GM23338 (cell line): Measurements from ENCODE around the gene ZNF474. TPM values are rescaled to one million over a fixed set of nuclear protein-coding genes. Genes with fewer than 3 reads are reported as not detected.

Experiments used
- ATAC-seq: fragments of 200-7000 bp; cut with Tn5 transposase; 3 replicates; pipeline ENCODE4 v1.9.1; 2020
- DNase-seq: peaks from one replicate; pipeline ENCODE4 v3.0.0-alpha.2; 2015; ENCODE audit warnings: low spot score
- H2AFZ ChIP-seq: fragments of 200-600 bp; sonication (generic); 2 replicates; pipeline ENCODE4 v1.8.0; 2016; ENCODE audit warnings: antibody characterized with exemption, mild to moderate bottlenecking, moderate library complexity
- H3F3A ChIP-seq: fragments of 200-600 bp; sonication (generic); replicated peaks from 2 replicates; pipeline ENCODE4 v1.8.0; 2017; ENCODE audit warnings: antibody characterized with exemption, mixed run types, low read depth
- H3K27ac ChIP-seq: fragments of 200-600 bp; sonication (generic); 2 replicates; pipeline ENCODE4 v1.6.1; 2016; ENCODE audit warnings: low read depth
- H3K27me3 ChIP-seq: fragments of 200-600 bp; sonication (generic); 2 replicates; pipeline ENCODE4 v1.8.0; 2016; ENCODE audit warnings: mild to moderate bottlenecking, mixed run types, moderate library complexity; ENCODE audit not compliant: insufficient read depth
- H3K36me3 ChIP-seq: fragments of 200-600 bp; sonication (generic); 2 replicates; pipeline ENCODE4 v1.8.0; 2016; ENCODE audit warnings: mild to moderate bottlenecking; ENCODE audit not compliant: insufficient read depth
- H3K4me1 ChIP-seq: fragments of 200-600 bp; sonication (generic); 2 replicates; pipeline ENCODE4 v1.8.0; 2016; ENCODE audit warnings: mild to moderate bottlenecking, moderate library complexity; ENCODE audit not compliant: insufficient read depth
- H3K4me2 ChIP-seq: fragments of 200-600 bp; sonication (generic); 2 replicates; pipeline ENCODE4 v1.7.1; 2017; ENCODE audit warnings: mixed run types
- H3K4me3 ChIP-seq: fragments of 200-600 bp; sonication (generic); 2 replicates; pipeline ENCODE4 v1.6.1; 2016; ENCODE audit warnings: mixed run types
- H3K79me2 ChIP-seq: fragments of 200-600 bp; sonication (generic); replicated peaks from 2 replicates; pipeline ENCODE4 v1.8.0; 2017; ENCODE audit warnings: mild to moderate bottlenecking; ENCODE audit not compliant: insufficient read depth
- H3K9me2 ChIP-seq: fragments of 200-600 bp; sonication (generic); 2 replicates; pipeline ENCODE4 v1.8.0; 2017; ENCODE audit not compliant: insufficient read depth
- H4K20me1 ChIP-seq: fragments of 200-600 bp; sonication (generic); replicated peaks from 2 replicates; pipeline ENCODE4 v1.8.0; 2017; ENCODE audit warnings: mild to moderate bottlenecking; ENCODE audit not compliant: insufficient read depth
- H3K27ac Mint-ChIP-seq: 2 replicates; pipeline ENCODE4 v1.8.0; 2020; ENCODE audit warnings: inconsistent platforms, mild to moderate bottlenecking, moderate library complexity, mixed read lengths
- H3K27me3 Mint-ChIP-seq: 3 replicates; pipeline ENCODE4 v1.8.0; 2022; ENCODE audit warnings: low read depth, mild to moderate bottlenecking, moderate library complexity, mixed read lengths, inconsistent platforms; ENCODE audit not compliant: insufficient read depth, poor library complexity
- H3K36me3 Mint-ChIP-seq: 3 replicates; pipeline ENCODE4 v1.8.0; 2021; ENCODE audit warnings: low read depth, mild to moderate bottlenecking, inconsistent platforms, moderate library complexity, mixed read lengths
- H3K4me1 Mint-ChIP-seq: 3 replicates; pipeline ENCODE4 v1.8.0; 2020; ENCODE audit warnings: mild to moderate bottlenecking, inconsistent platforms, mixed read lengths
- H3K4me3 Mint-ChIP-seq: 3 replicates; pipeline ENCODE4 v1.8.0; 2021; ENCODE audit warnings: moderate library complexity, mild to moderate bottlenecking, inconsistent platforms, mixed read lengths
- H3K9me3 Mint-ChIP-seq: 3 replicates; pipeline ENCODE4 v1.8.0; 2020; ENCODE audit warnings: moderate library complexity, mild to moderate bottlenecking, inconsistent platforms, mixed read lengths
- CREB1 ChIP-seq: fragments of 250-450 bp; sonication (Bioruptor Pico); IDR thresholded peaks from 2 replicates; pipeline ENCODE4 v1.5.0; 2020; ENCODE audit warnings: low read depth, mild to moderate bottlenecking, moderate library complexity
- EZH2phosphoT487 ChIP-seq: fragments of 200-600 bp; sonication (generic); IDR thresholded peaks from one replicate; pipeline ENCODE4 v1.8.1; 2018; ENCODE audit warnings: antibody characterized with exemption; ENCODE audit not compliant: unreplicated experiment
- STAT1 ChIP-seq: IDR thresholded peaks from one replicate; pipeline ENCODE4 v1.6.1; 2016; ENCODE audit warnings: antibody characterized with exemption; ENCODE audit not compliant: unreplicated experiment
- ZNF114 ChIP-seq: fragments of 250-450 bp; sonication (Bioruptor Pico); IDR thresholded peaks from 2 replicates; pipeline ENCODE4 v1.5.0; 2020; ENCODE audit warnings: mild to moderate bottlenecking, moderate library complexity
- ZNF331 ChIP-seq: fragments of 250-450 bp; sonication (Bioruptor Pico); IDR thresholded peaks from 2 replicates; pipeline ENCODE4 v1.5.0; 2020; ENCODE audit warnings: low read depth, mild to moderate bottlenecking, moderate library complexity
- polyA plus RNA-seq: library from polyadenylated mRNA; unstranded; fragments of >200 nt; fragmentation: Nextera tagmentation; extraction: Ambion mirVana; gene quantifications from 2 replicates; pipeline ENCODE4 v1.2.1, GENCODE V29; 2016
- total RNA-seq: library from RNA; depleted of rRNA; stranded (reverse); fragments of >200 nt; shearing (Covaris generic); gene quantifications from 2 replicates; pipeline ENCODE4 v1.2.3, GENCODE V29; 2014
- TF ChIP-seq, protein P1 (sequence below): fragments of 250-450 bp; sonication (Bioruptor Pico); IDR thresholded peaks from 2 replicates; pipeline ENCODE4 v1.5.0; 2020; ENCODE audit warnings: mild to moderate bottlenecking, moderate library complexity
- TF ChIP-seq, protein P2 (sequence below): IDR thresholded peaks from 2 replicates; pipeline ENCODE4 v1.6.1; 2016; ENCODE audit warnings: antibody characterized with exemption
- TF ChIP-seq, protein P3 (sequence below), 2 experiments: fragments of 200-600 bp in 1 of 2; sonication (generic) in 1 of 2; conservative IDR thresholded peaks; 2 replicates each; pipeline versions ENCODE4 v1.5.1 to v1.6.1; 2016 to 2017; ENCODE audit warnings: antibody characterized with exemption in 2 of 2, low read depth in 2 of 2, mild to moderate bottlenecking in 2 of 2, moderate library complexity in 1 of 2

Gene ZNF474
- total and polyA plus RNA-seq, 2 experiments from 2014 or later: 0.59 TPM; not detected in 1

DNA sequence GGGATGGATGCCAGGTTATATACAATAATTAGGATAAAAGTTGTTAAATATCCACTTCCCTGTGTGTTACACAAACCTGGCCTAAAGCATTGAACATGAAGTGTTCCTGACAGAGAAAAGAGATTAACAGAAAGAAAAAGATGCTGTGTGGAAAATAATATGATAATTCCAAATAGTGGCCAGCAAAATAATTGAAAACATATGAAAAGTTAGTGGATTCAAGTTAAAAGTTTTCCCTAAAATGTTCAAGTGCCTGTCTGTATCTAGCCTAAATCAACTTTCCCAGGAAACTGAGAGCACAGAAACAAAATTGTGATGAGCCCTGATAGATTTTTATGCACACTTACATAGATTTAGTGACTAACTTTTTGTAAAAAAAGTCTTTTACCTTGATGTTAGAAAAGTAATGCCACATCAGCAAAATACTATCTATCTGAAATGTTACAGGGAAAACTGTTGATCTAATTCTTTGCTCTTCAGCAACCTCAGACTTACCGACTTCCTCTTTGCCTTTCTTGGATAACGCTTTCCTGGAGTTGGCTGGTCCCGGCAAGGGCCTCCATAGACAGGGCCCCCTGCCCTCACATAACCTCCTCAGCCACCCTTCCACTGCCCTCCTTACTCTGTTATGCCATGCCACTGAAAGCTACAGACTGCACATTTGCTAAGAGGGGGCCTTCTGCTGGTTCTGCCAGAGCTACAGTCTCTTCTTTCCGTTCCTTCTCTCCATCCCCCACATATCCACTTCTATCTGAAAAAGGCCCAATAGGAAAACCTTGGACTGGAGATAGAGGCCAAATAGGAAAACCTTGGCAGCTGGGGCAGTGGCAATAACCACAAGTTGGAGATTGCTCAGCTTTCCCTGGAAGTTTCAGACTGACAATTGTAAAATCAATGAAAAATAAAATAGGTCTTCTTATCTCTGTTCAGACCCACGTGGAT is 44.4 kb downstream of the ZNF474 start:
- H3K27ac Mint-ChIP-seq: 0 out of 2 replicates have a peak overlapping the region, but pooled peaks have one; percentile 49
- no peak for TF ChIP-seq EZH2phosphoT487
- no peak for TF ChIP-seq ZNF331 (CRISPR knock-in tag)
- TF ChIP-seq, protein P1, sequence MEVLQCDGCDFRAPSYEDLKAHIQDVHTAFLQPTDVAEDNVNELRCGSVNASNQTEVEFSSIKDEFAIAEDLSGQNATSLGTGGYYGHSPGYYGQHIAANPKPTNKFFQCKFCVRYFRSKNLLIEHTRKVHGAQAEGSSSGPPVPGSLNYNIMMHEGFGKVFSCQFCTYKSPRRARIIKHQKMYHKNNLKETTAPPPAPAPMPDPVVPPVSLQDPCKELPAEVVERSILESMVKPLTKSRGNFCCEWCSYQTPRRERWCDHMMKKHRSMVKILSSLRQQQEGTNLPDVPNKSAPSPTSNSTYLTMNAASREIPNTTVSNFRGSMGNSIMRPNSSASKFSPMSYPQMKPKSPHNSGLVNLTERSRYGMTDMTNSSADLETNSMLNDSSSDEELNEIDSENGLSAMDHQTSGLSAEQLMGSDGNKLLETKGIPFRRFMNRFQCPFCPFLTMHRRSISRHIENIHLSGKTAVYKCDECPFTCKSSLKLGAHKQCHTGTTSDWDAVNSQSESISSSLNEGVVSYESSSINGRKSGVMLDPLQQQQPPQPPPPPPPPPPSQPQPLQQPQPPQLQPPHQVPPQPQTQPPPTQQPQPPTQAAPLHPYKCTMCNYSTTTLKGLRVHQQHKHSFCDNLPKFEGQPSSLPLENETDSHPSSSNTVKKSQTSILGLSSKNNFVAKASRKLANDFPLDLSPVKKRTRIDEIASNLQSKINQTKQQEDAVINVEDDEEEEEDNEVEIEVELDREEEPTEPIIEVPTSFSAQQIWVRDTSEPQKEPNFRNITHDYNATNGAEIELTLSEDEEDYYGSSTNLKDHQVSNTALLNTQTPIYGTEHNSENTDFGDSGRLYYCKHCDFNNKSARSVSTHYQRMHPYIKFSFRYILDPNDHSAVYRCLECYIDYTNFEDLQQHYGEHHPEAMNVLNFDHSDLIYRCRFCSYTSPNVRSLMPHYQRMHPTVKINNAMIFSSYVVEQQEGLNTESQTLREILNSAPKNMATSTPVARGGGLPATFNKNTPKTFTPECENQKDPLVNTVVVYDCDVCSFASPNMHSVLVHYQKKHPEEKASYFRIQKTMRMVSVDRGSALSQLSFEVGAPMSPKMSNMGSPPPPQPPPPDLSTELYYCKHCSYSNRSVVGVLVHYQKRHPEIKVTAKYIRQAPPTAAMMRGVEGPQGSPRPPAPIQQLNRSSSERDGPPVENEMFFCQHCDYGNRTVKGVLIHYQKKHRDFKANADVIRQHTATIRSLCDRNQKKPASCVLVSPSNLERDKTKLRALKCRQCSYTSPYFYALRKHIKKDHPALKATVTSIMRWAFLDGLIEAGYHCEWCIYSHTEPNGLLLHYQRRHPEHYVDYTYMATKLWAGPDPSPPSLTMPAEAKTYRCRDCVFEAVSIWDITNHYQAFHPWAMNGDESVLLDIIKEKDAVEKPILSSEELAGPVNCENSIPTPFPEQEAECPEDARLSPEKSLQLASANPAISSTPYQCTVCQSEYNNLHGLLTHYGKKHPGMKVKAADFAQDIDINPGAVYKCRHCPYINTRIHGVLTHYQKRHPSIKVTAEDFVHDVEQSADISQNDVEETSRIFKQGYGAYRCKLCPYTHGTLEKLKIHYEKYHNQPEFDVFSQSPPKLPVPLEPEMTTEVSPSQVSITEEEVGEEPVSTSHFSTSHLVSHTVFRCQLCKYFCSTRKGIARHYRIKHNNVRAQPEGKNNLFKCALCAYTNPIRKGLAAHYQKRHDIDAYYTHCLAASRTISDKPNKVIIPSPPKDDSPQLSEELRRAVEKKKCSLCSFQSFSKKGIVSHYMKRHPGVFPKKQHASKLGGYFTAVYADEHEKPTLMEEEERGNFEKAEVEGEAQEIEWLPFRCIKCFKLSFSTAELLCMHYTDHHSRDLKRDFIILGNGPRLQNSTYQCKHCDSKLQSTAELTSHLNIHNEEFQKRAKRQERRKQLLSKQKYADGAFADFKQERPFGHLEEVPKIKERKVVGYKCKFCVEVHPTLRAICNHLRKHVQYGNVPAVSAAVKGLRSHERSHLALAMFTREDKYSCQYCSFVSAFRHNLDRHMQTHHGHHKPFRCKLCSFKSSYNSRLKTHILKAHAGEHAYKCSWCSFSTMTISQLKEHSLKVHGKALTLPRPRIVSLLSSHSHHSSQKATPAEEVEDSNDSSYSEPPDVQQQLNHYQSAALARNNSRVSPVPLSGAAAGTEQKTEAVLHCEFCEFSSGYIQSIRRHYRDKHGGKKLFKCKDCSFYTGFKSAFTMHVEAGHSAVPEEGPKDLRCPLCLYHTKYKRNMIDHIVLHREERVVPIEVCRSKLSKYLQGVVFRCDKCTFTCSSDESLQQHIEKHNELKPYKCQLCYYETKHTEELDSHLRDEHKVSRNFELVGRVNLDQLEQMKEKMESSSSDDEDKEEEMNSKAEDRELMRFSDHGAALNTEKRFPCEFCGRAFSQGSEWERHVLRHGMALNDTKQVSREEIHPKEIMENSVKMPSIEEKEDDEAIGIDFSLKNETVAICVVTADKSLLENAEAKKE (CRISPR knock-in tag): no peak
- TF ChIP-seq CREB1 (CRISPR knock-in tag): no peak
- TF ChIP-seq, protein P2, sequence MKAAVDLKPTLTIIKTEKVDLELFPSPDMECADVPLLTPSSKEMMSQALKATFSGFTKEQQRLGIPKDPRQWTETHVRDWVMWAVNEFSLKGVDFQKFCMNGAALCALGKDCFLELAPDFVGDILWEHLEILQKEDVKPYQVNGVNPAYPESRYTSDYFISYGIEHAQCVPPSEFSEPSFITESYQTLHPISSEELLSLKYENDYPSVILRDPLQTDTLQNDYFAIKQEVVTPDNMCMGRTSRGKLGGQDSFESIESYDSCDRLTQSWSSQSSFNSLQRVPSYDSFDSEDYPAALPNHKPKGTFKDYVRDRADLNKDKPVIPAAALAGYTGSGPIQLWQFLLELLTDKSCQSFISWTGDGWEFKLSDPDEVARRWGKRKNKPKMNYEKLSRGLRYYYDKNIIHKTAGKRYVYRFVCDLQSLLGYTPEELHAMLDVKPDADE: no peak
- TF ChIP-seq, protein P3, sequence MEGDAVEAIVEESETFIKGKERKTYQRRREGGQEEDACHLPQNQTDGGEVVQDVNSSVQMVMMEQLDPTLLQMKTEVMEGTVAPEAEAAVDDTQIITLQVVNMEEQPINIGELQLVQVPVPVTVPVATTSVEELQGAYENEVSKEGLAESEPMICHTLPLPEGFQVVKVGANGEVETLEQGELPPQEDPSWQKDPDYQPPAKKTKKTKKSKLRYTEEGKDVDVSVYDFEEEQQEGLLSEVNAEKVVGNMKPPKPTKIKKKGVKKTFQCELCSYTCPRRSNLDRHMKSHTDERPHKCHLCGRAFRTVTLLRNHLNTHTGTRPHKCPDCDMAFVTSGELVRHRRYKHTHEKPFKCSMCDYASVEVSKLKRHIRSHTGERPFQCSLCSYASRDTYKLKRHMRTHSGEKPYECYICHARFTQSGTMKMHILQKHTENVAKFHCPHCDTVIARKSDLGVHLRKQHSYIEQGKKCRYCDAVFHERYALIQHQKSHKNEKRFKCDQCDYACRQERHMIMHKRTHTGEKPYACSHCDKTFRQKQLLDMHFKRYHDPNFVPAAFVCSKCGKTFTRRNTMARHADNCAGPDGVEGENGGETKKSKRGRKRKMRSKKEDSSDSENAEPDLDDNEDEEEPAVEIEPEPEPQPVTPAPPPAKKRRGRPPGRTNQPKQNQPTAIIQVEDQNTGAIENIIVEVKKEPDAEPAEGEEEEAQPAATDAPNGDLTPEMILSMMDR (conservative IDR thresholded peaks at IDR 0.05; ENCODE audit: low read depth in 2 of 2): no peak
- TF ChIP-seq STAT1: no peak
- no peak for TF ChIP-seq ZNF114 (CRISPR knock-in tag)
- no peak overlapping the region for H3K27ac ChIP-seq
- H3K4me3 Mint-ChIP-seq: no peak overlapping the region
- H3K79me2 ChIP-seq: no peaks in the 10 kb centered on the region
- H3K27me3 ChIP-seq: no peaks in the 10 kb centered on the region
- H3K9me2 ChIP-seq: peaks cover 5% of the 10 kb centered on the region
- peaks cover 11% of the 10 kb centered on the region for H3K4me1 Mint-ChIP-seq
- peaks cover 3% of the 10 kb centered on the region for H3K27me3 Mint-ChIP-seq
- H3K4me2 ChIP-seq: no peak overlapping the region
- H3K9me3 Mint-ChIP-seq: no peaks in the 10 kb centered on the region
- ATAC-seq (no peak), DNase-seq (no peak)
- H3F3A ChIP-seq: no peaks in the 10 kb centered on the region
- peak overlapping the region; percentile 39; the same call in 1 of the 2 replicates for H2AFZ ChIP-seq
- H3K36me3 ChIP-seq: no peaks in the 10 kb centered on the region
- H4K20me1 ChIP-seq: no peaks in the 10 kb centered on the region
- no peaks in the 10 kb centered on the region for H3K36me3 Mint-ChIP-seq
- H3K4me1 ChIP-seq: no peaks in the 10 kb centered on the region; the same call in 1 of the 2 replicates
- no peak overlapping the region for H3K4me3 ChIP-seq
